Activated T-cell treated with anti-CD3 and anti-CD28 coated beads, Interleukin-2, amount 50 U/mL, for 72 hours (primary cell): ENCODE results near the gene PKM. TPM values are rescaled to one million over a fixed set of nuclear protein-coding genes. Genes with fewer than 3 reads are reported as not detected.
A peak's percentile ranks its signal among the peaks of the same experiment; 100 is the strongest.
"Not testable (repeated sequence)": the region's sequence is repeated elsewhere in the genome, so short reads cannot be mapped to it uniquely, and the experiment has no call there.

Source experiments
- ATAC-seq, 2 donors: fragments of 150-1000 bp; cut with Tn5 transposase; replicated peaks in 1 of 2; 2 replicates each; pipeline ENCODE4 v1.10.0; 2021; ENCODE audit warnings: moderate library complexity in 2 of 2, mild to moderate bottlenecking in 1 of 2
- DNase-seq, 2 donors: peaks; one replicate each; pipeline ENCODE4 v3.0.0; 2021 to 2022; ENCODE audit warnings: mixed read lengths in 1 of 2
- H3K27ac Mint-ChIP-seq: one replicate; pipeline ENCODE4 v1.8.0; 2022; ENCODE audit warnings: mild to moderate bottlenecking, moderate library complexity, mixed read lengths
- H3K27me3 Mint-ChIP-seq: one replicate; pipeline ENCODE4 v1.8.0; 2022; ENCODE audit warnings: low read depth, mixed read lengths
- H3K36me3 Mint-ChIP-seq, 2 donors: one replicate each; pipeline ENCODE4 v1.8.0; 2022; ENCODE audit warnings: mixed read lengths in 2 of 2, mild to moderate bottlenecking in 1 of 2; ENCODE audit not compliant: insufficient read depth in 2 of 2
- H3K4me1 Mint-ChIP-seq: one replicate; pipeline ENCODE4 v1.8.0; 2022; ENCODE audit warnings: low read depth, mixed read lengths
- H3K4me3 Mint-ChIP-seq, 2 donors: one replicate each; pipeline ENCODE4 v1.8.0; 2022; ENCODE audit warnings: mild to moderate bottlenecking in 2 of 2, mixed read lengths in 2 of 2, moderate library complexity in 2 of 2
- H3K9me3 Mint-ChIP-seq, 2 donors: one replicate each; pipeline ENCODE4 v1.8.0; 2022; ENCODE audit warnings: mixed read lengths in 2 of 2
- total RNA-seq, 2 donors: library from RNA; stranded (reverse); gene quantifications; one replicate each; pipeline ENCODE4 v1.2.3, GENCODE V29; 2022

The PKM gene
- total RNA-seq, 2 donors from 2014 or later = 1,066 to 1,119 TPM

DNA sequence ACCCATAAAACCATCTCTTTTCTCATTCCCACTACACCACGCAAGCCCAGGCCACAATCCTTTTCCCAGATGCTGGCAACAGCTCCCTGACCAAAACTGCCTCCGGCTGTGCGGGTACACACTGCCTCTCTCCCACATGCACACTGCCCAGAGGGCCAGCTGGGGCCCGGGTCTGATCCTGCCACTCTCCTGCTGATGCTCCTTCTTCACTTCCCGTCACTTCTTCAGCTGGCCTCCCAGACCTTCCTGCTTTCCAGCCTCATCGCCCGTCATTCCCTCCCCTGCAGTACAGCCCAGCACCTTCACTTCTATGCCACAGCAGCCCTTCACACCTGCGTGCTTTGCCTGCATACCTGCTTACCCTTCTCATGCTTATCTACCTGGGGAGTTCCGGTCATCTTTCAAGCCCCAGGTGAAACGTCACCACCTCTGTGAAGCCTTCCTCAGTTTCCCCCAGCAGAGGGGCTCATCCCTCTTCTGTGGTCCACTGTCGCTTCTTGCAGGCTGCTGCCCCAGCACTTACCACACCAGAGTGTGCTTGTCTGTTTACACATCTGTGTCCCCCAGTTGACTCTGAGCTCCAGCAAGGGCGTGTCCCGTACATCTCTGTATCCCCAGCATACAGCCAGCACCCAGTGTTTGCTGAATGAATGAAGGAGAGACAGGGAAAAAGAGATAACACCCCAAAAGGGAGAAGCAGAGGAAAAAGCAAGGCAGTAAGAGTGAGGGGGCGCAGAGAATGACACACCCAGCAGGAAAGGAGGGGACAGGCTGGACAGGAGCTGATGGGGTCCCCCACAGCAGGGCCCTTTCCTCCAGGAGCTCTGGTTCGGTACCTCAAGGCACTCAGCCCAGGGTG, 55.6 kb downstream of the PKM start:
- H3K36me3 Mint-ChIP-seq = no peaks in the 10 kb centered on the region
- H3K27me3 Mint-ChIP-seq = no peaks in the 10 kb centered on the region
- no peak for DNase-seq
- no peak overlapping the region for H3K4me3 Mint-ChIP-seq
- H3K4me1 Mint-ChIP-seq = no peaks in the 10 kb centered on the region
- ATAC-seq = no peak
- no peaks in the 10 kb centered on the region for H3K9me3 Mint-ChIP-seq
- no peak overlapping the region for H3K27ac Mint-ChIP-seq

GRCh38 chr15:72174551-72175165, 56.3 kb downstream of the PKM start:
- no peak overlapping the region for H3K4me3 Mint-ChIP-seq
- H3K27ac Mint-ChIP-seq = no peak overlapping the region
- ATAC-seq = no peak
- H3K4me1 Mint-ChIP-seq = no peaks in the 10 kb centered on the region
- H3K9me3 Mint-ChIP-seq = no peaks in the 10 kb centered on the region
- H3K27me3 Mint-ChIP-seq = no peaks in the 10 kb centered on the region
- DNase-seq = no peak
- no peaks in the 10 kb centered on the region for H3K36me3 Mint-ChIP-seq

- H3K36me3 Mint-ChIP-seq = no peaks in the 10 kb centered on the region
- no peaks in the 10 kb centered on the region for H3K27me3 Mint-ChIP-seq
- DNase-seq = no peak
- H3K4me1 Mint-ChIP-seq = no peaks in the 10 kb centered on the region
- ATAC-seq = no peak
- H3K9me3 Mint-ChIP-seq = no peaks in the 10 kb centered on the region
- no peak overlapping the region for H3K4me3 Mint-ChIP-seq
- no peak overlapping the region for H3K27ac Mint-ChIP-seq
Measured at GRCh38 chr15:72173864-72174550, 57.0 kb downstream of the PKM start.

- ATAC-seq (no peak), DNase-seq (no peak)
- H3K36me3 Mint-ChIP-seq = no peaks in the 10 kb centered on the region
- no peaks in the 10 kb centered on the region for H3K4me1 Mint-ChIP-seq
- H3K9me3 Mint-ChIP-seq = no peaks in the 10 kb centered on the region
- H3K4me3 Mint-ChIP-seq = no peak overlapping the region
- no peaks in the 10 kb centered on the region for H3K27me3 Mint-ChIP-seq
- no peak overlapping the region for H3K27ac Mint-ChIP-seq
Measured at GRCh38 chr15:72173401-72173800, 57.6 kb downstream of the PKM start.

DNA sequence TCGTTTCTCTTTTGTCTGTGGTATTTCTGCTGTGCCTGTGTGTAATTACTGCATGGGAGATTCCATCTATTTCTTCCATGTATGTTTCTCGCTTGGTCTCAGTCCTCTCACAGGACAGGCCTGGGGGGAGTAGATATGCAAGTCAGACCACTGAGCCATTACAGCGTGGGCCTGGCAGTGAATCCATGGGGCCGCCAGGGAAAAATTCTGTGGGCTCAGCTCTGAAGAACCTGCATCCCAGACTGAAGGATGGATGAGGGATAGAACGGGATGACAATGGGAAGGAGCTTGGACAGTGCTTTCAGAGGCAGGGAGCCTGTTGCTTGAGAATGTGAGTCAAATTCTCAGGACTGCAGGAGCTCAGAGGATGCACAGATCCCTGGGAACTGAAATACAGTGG, 58.2 kb downstream of the PKM start:
- H3K27me3 Mint-ChIP-seq = no peaks in the 10 kb centered on the region
- no peaks in the 10 kb centered on the region for H3K9me3 Mint-ChIP-seq
- DNase-seq (no peak), ATAC-seq (no peak)
- H3K4me3 Mint-ChIP-seq = no peak overlapping the region
- no peaks in the 10 kb centered on the region for H3K36me3 Mint-ChIP-seq
- H3K4me1 Mint-ChIP-seq = no peaks in the 10 kb centered on the region
- no peak overlapping the region for H3K27ac Mint-ChIP-seq

- H3K4me3 Mint-ChIP-seq, H3K27me3 Mint-ChIP-seq, H3K4me1 Mint-ChIP-seq, ATAC-seq, H3K9me3 Mint-ChIP-seq, H3K36me3 Mint-ChIP-seq, H3K27ac Mint-ChIP-seq, DNase-seq: not testable (repeated sequence)
Measured at GRCh38 chr15:72171978-72172377, 59.0 kb downstream of the PKM start.

DNA sequence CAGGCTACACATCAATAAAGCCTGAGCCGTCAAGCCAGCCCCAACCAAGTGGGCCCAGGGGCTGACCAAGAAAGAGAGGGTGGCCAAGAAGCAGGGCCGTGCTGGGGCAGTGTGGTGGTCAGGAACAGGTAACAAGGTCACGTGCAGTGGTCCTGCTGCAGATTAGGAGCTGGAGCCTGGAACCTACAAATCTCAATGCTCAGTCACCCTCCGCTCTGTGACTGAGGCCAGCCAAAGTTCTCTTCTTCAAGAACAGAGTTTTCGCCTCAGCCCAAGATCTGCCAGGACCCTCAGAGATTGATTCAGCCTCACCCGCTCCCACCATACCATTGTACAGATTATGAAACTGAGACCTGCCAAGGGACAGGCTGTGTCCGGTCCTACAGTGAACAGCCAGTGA, 60.3 kb downstream of the PKM start:
- no peak overlapping the region for H3K4me3 Mint-ChIP-seq
- ATAC-seq = no peak
- no peak for DNase-seq

DNA sequence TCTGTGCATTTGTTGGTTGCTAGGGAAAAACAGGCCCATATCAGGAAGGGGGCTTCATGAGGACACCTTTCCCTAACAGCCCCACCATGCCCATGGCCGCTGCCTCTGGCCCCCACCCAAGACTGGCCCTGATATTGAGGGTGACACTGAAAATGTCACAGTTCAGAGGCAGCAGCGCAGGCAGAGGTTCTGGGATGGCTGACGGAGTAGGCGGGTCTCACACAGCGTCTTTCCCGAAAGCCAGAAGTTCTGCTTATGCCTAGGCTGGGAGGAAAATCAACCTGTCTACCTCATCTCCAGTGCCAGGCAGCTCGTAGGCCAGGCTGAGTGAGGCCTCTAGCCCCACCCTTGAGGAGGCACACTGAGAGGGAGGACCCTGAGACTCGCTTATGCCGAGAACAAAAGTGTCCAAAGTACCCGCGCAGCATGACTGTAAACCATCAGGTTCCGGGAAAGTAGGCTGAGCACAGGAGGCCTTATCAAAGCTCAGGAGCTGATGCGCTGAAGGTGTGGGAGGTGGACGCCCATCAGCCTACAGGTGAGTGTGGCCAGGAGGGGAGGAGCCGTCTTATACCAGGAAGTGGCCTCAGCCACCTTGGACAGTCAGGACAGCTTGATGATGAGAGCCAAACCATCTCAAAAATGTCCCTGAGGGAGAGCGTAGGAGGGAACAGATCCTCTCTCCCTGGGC, 60.9 kb downstream of the PKM start:
- Mint-ChIP-seq H3K36me3 (no peaks in the 10 kb centered on the region), H3K27ac (no peak overlapping the region), H3K9me3 (no peaks in the 10 kb centered on the region), H3K4me1 (no peaks in the 10 kb centered on the region), H3K27me3 (no peaks in the 10 kb centered on the region), H3K4me3 (no peak overlapping the region)
- no peak for ATAC-seq
- no peak for DNase-seq

More for the DNA sequence above, 60.3 kb downstream of the PKM start:
- Mint-ChIP-seq H3K4me1 (no peaks in the 10 kb centered on the region), H3K27ac (no peak overlapping the region), H3K36me3 (no peaks in the 10 kb centered on the region), H3K9me3 (no peaks in the 10 kb centered on the region), H3K27me3 (no peaks in the 10 kb centered on the region)

DNA sequence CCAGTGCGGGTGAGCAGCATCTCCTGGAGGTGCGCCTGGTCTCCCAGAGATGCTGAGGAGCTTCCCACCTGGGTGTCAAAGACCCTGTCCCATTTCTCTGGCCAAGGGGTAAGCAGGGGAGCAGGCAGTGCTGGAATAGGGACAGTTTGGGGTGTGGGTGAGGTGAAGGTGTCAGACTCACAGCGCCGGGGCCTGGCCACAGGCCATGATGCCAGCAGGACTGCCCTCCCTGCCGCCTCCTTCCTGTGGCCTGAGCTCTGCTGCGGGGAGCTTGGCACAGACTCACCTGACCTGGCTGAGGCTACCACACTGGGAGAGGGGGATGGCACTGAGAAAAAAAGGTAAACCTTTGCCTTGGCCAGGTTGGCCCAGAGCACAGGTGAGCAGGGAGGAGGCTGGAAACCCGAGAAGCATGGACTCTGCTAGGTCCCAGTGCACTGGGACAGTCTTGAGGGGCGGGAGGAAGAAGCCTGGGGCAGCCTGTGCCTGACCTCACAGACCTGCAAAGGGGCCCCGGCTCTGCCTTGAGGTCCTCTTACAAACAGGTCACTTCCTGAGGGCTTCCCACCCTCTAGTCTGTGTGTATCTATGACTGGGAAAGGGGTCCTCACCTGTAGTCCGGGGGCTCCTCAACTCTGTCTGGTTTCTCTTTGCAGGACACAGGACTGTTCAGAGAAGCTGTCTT, 61.6 kb downstream of the PKM start:
- Mint-ChIP-seq H3K36me3 (no peaks in the 10 kb centered on the region), H3K4me3 (no peak overlapping the region), H3K9me3 (no peaks in the 10 kb centered on the region), H3K4me1 (no peaks in the 10 kb centered on the region), H3K27me3 (no peaks in the 10 kb centered on the region), H3K27ac (no peak overlapping the region)
- ATAC-seq = no peak
- DNase-seq = no peak

DNA sequence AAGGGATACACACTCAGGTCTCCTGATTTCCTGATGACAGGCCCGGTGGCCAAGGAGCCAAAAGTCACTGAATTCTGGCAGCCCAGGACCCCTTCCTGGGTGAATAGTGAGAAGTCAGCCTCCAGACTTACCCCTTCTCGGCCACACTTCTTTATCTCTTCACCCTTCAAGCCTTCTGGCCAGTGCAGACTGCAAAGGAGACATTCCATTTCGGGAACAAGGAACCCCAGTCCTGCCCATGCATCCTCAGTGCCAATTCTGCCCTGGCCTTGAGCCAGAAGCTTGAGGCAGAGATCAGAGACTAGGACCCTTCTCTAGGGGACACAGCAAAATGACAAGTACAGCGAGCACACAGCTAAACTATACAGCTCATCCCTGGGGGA, 62.2 kb downstream of the PKM start:
- H3K9me3 Mint-ChIP-seq = no peaks in the 10 kb centered on the region
- H3K4me3 Mint-ChIP-seq = no peak overlapping the region
- no peaks in the 10 kb centered on the region for H3K36me3 Mint-ChIP-seq
- no peak for DNase-seq
- ATAC-seq = no peak
- H3K27ac Mint-ChIP-seq = no peak overlapping the region
- H3K27me3 Mint-ChIP-seq = no peaks in the 10 kb centered on the region
- H3K4me1 Mint-ChIP-seq = no peaks in the 10 kb centered on the region

DNA sequence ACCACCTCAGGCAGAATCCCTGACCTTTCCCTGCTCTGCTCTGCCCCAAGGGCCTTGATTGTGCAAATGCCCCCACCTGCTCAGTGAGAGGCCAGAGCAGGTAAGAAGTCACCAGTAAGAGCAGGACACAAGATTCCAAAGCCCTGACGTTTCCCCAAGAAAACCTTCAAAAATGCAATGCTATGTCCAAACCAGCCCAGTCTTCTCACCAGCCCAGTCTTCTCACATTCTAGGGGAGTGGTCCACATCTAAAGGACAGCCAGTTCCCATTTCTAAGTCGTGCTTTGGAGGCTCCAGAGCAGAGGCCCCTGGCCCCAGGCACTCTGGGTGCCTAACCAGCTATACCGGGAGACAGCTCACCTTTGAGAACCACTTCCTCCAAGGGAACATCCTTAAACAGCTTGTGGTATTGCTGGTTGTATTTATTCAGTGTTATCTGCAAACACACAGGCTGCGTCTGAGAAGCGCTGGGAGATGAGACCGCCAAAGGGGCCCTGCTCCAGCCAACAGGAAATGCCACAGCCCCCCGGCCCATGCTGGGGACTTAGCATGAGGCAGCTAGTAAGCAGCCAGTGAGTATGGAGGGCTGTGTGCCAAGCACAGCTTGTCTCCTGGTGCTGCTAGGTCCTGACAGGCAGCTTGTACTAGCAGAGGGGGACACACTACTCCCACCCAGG, 62.7 kb downstream of the PKM start:
- no peak for DNase-seq
- Mint-ChIP-seq H3K4me1 (no peaks in the 10 kb centered on the region), H3K4me3 (no peak overlapping the region), H3K9me3 (no peaks in the 10 kb centered on the region), H3K36me3 (no peaks in the 10 kb centered on the region), H3K27ac (no peak overlapping the region), H3K27me3 (no peaks in the 10 kb centered on the region)
- peak in 1 of 2 donors; percentile 44 for ATAC-seq

DNA sequence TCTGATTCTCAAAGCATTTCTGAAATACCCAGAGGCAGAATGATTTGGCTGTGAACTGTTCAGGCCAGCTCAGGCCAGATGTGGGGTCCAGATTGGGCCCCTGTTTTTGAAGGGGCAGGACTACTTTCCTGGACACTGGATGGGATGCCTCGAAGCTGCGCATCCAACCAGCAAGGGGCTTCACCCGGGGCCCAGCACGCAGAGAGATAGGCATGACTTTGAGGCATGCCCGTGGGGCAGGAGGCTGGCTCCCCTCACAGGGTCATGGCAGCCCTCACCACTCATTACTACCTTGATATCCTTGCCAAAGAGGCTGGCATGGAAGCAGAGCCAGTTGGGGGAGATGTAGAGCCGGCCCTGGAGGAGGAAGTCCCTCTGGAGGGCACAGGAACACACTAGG, 63.5 kb downstream of the PKM start:
- Mint-ChIP-seq H3K9me3 (no peaks in the 10 kb centered on the region), H3K27me3 (no peaks in the 10 kb centered on the region), H3K27ac (no peak overlapping the region), H3K4me3 (no peak overlapping the region), H3K4me1 (no peaks in the 10 kb centered on the region), H3K36me3 (no peaks in the 10 kb centered on the region)
- no peak for DNase-seq
- no peak for ATAC-seq
